HepG2 (cell line): ENCODE data around the gene REEP3.

ENCODE experiments used
- ATF1 ChIP-seq: IDR thresholded peaks from 2 replicates; pipeline ENCODE4 v1.6.1; 2016; ENCODE audit warnings: mild to moderate bottlenecking, control low read depth
- CAMTA2 ChIP-seq: sonication (generic); formaldehyde crosslinking; IDR thresholded peaks from 2 replicates; pipeline ENCODE4 v1.4.0; 2020; ENCODE audit warnings: mild to moderate bottlenecking, missing genetic modification reagents, borderline replicate concordance
- CTCF ChIP-seq: sonication (generic); formaldehyde crosslinking; IDR thresholded peaks from 2 replicates; pipeline ENCODE4 v1.5.0; 2020; ENCODE audit warnings: mild to moderate bottlenecking, missing genetic modification reagents, moderate library complexity
- POLR2A ChIP-seq, 2 experiments: IDR thresholded peaks; 2 replicates each; pipeline ENCODE4 v1.6.1; 2011; ENCODE audit warnings: low read depth in 2 of 2, low read length in 2 of 2, mild to moderate bottlenecking in 1 of 2, moderate library complexity in 1 of 2; ENCODE audit not compliant: insufficient read depth in 1 of 2
- ZBTB3 ChIP-seq: sonication (generic); formaldehyde crosslinking; IDR thresholded peaks from 2 replicates; pipeline ENCODE4 v1.4.0; 2020; ENCODE audit warnings: low read depth, mild to moderate bottlenecking, moderate library complexity, missing genetic modification reagents, borderline replicate concordance
- ZNF660 ChIP-seq: sonication (generic); formaldehyde crosslinking; IDR thresholded peaks from 2 replicates; pipeline ENCODE4 v1.5.1; 2020; ENCODE audit warnings: mild to moderate bottlenecking, low read depth, missing genetic modification reagents, borderline replicate concordance
- TF ChIP-seq, protein P1 (sequence below): sonication (generic); formaldehyde crosslinking; IDR thresholded peaks from 2 replicates; pipeline ENCODE4 v1.4.0; 2020; ENCODE audit warnings: missing genetic modification reagents, borderline replicate concordance

GRCh38 chr10:63480237-63480636 lies 41.0 kb upstream of the REEP3 start:
- TF ChIP-seq ZNF660 (CRISPR knock-in tag) (no peak), CAMTA2 (CRISPR knock-in tag) (no peak), ZBTB3 (no peak), CTCF (CRISPR knock-in tag) (no peak), POLR2A (IDR thresholded peaks at IDR 0.05; ENCODE audit: insufficient read depth in 1 of 2, low read depth in 2 of 2, low read length in 2 of 2) (no peak), ATF1 (no peak)
- TF ChIP-seq, protein P1, sequence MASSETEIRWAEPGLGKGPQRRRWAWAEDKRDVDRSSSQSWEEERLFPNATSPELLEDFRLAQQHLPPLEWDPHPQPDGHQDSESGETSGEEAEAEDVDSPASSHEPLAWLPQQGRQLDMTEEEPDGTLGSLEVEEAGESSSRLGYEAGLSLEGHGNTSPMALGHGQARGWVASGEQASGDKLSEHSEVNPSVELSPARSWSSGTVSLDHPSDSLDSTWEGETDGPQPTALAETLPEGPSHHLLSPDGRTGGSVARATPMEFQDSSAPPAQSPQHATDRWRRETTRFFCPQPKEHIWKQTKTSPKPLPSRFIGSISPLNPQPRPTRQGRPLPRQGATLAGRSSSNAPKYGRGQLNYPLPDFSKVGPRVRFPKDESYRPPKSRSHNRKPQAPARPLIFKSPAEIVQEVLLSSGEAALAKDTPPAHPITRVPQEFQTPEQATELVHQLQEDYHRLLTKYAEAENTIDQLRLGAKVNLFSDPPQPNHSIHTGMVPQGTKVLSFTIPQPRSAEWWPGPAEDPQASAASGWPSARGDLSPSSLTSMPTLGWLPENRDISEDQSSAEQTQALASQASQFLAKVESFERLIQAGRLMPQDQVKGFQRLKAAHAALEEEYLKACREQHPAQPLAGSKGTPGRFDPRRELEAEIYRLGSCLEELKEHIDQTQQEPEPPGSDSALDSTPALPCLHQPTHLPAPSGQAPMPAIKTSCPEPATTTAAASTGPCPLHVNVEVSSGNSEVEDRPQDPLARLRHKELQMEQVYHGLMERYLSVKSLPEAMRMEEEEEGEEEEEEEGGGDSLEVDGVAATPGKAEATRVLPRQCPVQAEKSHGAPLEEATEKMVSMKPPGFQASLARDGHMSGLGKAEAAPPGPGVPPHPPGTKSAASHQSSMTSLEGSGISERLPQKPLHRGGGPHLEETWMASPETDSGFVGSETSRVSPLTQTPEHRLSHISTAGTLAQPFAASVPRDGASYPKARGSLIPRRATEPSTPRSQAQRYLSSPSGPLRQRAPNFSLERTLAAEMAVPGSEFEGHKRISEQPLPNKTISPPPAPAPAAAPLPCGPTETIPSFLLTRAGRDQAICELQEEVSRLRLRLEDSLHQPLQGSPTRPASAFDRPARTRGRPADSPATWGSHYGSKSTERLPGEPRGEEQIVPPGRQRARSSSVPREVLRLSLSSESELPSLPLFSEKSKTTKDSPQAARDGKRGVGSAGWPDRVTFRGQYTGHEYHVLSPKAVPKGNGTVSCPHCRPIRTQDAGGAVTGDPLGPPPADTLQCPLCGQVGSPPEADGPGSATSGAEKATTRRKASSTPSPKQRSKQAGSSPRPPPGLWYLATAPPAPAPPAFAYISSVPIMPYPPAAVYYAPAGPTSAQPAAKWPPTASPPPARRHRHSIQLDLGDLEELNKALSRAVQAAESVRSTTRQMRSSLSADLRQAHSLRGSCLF (CRISPR knock-in tag) = no peak
